CD4-positive, alpha-beta T cell treated with Interleukin-10 for 1 hour (primary cell): ENCODE data around the gene FAF1.

Experiments used
- DNase-seq: peaks from one replicate; pipeline ENCODE4 v3.0.0-alpha.2; 2020

The FAF1 gene

GRCh38 chr1:50684185-50684584 is 275.9 kb downstream of the FAF1 start:
- DNase-seq, result no peak

- DNase-seq, result no peak
These were observed 278.1 kb downstream of the FAF1 start for GRCh38 chr1:50681931-50682330.

DNA sequence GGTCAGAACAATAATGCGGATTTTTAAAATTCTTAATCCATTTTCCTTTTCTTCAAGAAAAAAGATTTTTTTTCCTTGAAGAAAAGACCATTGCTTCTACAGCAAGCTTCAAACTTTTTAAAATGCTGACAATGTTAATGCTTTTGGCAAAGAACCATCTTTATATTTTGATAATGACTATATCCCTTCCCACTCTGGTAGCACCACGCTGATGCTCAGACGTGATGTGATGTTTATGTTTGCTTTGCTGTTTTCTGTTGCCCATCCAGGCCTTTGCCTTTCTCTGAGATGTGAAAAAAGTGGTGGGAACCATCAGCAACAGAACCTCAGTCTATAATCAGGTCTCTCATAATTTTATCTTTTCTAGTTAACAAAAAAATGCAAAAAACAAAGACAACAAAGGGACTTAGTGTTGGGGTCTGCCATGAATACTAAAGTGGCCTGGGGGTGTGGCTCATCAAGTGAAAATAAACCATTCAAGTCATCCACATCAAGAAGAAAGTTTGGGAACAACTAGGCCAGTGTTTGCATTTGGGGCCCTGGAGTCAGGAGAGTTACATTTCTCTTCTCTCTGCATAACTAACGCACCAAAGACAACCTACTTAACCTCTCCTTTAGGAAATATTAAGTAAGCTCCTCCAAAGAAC is 292.2 kb downstream of the FAF1 start:
- no peak for DNase-seq

DNA sequence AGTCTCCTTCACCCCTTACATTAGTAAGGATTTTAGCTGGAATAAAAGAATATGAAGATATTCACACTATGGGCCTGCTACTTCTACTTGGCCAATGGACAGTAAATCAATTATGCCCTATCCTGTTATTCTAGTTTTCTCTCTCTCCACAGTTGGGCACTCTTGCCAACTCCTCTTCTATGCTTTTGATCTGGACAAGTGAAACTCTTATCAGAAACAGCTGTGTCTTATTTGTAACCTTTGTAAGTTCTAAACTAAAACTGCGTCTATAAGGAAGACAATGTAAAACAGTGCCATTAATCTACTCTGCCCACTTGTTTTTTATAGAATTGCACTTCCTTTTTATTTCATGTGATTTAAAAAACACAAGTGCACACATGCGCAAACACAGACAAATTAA is 292.8 kb downstream of the FAF1 start:
- no peak for DNase-seq

DNA sequence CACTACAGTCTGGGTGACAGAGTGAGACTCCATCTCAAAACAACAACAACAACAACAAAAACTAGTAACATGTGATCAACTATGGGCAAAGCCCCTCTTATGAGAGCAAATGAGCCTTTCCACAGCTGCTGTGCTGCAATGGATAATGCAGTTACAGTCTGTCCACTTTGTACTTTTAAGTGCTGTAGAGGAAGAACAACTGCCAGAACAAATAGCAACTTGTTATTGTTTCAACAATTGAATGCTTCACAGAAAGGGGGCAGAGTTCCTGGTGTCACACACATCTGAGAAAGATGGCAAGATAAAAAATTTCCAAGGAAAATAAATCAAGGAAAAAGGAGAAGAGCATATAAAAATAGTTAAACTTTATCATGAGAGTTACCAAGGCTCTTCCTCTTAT is 293.2 kb downstream of the FAF1 start:
- no peak for DNase-seq

DNA sequence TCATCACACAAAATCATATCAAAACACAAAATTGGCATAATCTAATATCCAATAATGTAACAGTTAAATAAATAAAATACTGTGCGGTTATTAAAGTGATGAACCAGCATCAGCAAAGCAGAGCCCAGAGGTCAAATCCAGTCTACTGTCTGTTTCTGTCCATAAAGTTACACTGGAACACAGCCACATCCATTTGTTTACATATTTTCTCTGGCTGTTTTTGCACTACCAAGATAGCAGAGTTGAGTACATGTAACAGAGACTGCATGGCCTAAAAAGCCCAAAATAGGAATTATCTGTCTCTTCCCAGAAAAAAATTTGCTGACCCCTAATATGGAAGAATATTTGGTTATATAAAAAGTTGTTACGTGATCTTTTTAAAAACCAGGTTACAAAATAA is 294.7 kb downstream of the FAF1 start:
- DNase-seq, result no peak

GRCh38 chr1:50661626-50662025 is 298.4 kb downstream of the FAF1 start:
- no peak for DNase-seq

DNA sequence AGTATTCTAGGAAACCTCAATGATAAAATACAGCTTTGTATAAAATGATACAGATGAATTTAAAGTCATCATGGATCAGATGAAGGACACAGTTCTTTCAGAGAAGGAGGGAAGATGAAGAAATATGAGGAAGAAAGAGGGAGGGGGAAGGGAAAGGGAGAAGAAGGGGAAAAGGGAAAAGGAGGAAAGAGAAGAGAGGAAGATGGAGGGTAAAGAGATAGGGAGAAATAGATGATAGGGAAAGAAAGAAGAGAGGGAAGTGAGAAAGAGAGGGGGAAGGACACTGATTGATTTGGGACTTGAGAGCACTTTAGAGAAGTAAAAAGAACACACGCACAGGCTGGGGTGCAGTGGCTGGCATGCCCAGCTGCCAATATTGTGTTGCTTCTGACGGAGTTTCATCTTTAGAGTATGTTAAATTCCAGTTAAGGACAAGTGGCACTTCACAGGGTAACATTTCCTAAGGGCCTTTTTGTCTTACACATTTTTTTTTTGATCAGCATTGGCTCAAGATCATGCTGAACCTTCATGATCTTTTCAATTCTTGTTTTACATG is 300.9 kb downstream of the FAF1 start:
- DNase-seq, result no peak

DNA sequence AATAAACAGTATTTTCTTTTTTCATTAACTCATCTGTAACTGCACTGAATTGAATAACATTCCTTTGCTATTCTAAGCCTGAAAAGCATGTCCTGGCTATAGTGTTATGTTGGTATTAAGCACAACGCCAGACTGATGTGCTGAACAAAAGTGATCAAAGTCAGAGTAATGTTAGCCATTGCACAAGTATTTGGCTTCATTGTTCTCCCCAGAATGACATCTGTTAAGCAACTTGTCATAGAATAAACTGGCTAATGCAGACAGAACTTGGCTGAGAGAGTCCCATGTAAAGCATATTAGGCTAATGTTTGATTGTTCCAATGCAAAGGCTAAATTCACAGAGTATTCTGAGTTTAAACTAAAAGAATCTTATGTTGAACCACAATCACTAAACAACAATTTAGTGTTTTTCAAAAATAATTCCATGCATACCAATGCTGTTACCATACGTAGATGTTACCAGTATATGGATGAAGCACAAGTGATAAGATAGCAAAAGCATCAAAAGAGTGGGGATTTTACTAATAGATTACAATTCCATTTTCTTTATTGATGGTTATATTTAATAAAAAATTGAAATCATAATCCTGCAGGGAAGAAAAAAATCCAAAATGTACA is 301.5 kb downstream of the FAF1 start:
- no peak for DNase-seq

DNA sequence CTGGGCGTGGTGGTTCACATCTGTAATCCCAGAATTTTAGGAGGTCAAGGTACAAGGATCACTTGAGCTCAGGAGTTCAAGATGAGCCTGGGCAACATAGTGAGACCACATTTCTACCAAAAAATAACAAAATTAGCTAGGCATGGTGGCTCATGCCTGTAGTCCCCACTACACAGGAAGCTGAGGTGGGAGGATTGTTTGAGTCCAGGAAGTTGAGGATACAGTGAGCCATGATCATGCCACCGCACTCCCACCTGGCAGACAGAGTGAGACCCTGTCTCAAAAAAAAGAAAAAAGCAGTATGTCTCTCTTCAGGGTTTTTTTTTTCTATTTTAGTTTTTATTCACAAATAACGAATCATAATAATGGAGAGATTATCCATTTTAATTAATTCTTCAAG is 303.1 kb downstream of the FAF1 start:
- no peak for DNase-seq

DNA sequence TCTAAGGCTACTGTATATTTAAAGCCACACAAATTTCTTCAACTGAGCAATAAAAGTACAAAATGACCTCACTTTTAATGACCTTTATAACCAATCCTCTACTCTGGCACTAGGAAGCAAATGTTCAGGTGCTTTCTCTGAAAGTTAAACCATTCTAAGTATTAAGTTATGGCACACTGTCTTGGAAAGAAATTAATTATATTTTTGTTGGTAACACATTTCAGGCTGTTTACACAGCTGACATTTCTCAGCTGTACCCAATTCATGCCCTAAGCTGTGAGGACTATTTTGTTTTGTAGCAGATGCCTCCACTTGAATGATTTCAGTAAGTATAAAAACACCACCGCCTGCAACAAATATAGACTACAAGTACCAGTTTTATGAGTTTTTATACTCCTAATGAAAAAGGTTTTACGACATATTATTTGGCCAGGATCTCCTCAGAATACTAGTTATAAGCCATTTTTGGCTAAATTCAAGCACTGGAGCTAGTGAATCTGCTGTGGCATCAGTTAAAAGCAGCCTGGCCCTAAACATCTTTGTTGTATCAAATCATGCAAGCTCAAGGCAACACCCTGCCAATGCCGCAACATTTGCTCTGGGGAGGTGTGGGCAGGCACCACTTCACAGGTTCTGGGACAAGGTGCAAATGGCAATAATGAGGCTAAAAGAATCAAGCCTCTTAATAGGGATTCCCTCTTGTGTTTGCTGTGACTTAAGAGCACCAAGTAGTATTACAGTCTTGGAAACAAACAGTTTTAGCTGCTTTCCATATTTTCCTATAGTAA is 308.4 kb downstream of the FAF1 start:
- no peak for DNase-seq

DNA sequence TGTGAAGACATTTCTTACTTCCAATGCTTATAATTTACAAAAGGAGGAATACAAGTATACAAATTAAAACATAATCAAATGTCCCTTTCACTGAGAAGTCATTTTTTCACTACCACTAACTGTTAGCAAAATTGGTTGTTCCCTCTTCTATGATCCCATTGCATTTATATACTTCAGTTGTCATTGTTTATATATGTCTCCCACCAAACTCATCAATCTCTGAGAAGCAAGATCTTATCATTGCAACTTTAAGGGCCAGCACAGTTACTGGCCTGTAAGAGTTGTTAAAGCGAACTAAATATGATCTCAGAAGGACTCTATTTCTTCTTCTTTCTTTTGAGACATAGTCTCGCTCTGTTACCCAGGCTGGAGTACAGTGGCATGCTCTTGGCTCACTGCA is 313.5 kb downstream of the FAF1 start:
- DNase-seq, result no peak

DNA sequence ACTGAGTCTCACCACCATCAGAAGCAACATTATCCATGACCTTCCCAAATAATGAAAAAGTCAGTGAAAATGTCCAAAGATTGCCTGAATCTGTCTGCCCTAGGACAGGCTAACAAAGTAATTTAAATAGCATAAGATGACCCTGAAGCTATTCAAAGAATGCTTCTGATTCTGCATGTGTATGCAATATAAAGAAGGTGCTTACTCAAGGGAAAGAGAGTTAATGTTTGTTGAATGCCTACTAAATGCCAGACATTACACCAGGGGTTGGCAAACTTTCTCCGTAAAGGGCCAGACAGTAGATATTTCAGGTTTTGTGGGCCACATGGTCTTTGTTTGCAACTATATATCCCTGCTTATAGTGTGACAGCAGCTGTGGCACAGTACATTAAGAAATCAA is 314.9 kb downstream of the FAF1 start:
- no peak for DNase-seq

DNA sequence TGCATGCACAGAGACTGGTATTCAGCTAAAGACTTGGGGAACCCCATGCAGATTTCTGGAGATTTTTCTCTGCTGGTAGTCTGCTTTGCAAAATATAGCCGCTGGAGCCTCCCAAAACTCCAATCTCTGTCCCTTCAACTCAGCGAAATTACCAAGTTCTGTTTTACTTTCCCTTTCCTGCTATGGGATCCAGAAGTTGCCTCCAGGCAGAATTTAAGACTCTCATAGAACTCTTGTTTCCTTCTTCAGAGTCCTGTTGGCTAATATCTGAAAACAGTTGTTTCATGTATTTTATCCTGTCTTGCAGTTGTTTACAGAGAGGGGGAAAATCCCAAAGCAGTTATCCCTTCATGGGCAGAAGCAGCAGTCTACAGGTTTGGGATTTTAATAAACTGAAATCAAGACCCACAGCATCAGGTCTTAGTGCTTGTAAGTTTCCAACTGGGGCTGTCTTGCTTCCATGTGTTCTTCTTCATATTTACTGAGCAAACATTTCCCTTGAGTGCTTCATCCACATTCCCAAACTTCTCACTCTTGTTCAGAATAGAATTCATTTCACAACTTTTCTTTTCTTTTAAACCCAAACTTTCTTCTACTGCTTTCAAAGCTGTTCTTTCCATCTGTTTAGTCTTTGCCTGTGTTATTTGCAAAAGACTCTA is 315.5 kb downstream of the FAF1 start:
- DNase-seq, result no peak

GRCh38 chr1:50637460-50637859 is 322.6 kb downstream of the FAF1 start:
- DNase-seq, result no peak

GRCh38 chr1:50634251-50634650 is 325.8 kb downstream of the FAF1 start:
- DNase-seq, result no peak

- no peak for DNase-seq
These were observed 326.6 kb downstream of the FAF1 start for GRCh38 chr1:50633465-50633864.

GRCh38 chr1:50631161-50631560 is 328.9 kb downstream of the FAF1 start:
- DNase-seq, result no peak

DNA sequence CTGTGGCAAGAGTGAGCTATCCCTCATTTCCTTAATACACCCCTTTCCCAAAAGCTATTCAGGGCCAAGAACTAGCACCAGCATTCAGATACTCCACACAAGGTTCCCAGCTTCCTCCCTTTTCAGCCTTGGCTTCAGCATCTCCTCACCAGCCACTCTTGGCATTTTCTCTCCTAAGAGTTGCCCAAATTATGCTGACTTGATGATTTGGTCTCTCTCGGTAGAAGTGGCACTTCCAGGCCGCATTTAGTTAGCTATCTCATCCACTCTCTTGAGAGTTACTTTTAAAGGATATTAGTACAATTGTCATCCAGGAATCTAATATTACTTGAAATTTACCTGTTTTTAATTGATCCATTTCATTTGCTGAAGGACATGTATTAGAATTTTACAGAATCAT is 337.8 kb downstream of the FAF1 start:
- no peak for DNase-seq

- DNase-seq, result no peak
These were observed 339.3 kb downstream of the FAF1 start for GRCh38 chr1:50620680-50621329.

- DNase-seq, result no peak
These were observed 344.9 kb downstream of the FAF1 start for GRCh38 chr1:50615036-50615750.

- DNase-seq, result no peak
These were observed 348.4 kb downstream of the FAF1 start for GRCh38 chr1:50611675-50612074.
